Mucosa of gallbladder (tissue), 1 donor: ENCODE data around the gene LONP1. TPM values are rescaled to one million over a fixed set of nuclear protein-coding genes. Genes with fewer than 3 reads are reported as not detected.
"Not testable (repeated sequence)": the region's sequence is repeated elsewhere in the genome, so short reads cannot be mapped to it uniquely, and the experiment has no call there.

Source experiments
- DNase-seq: peaks from one replicate; pipeline ENCODE4 v3.0.0-alpha.2; 2020; ENCODE audit warnings: low spot score
- total RNA-seq: library from RNA; stranded (reverse); gene quantifications from one replicate; pipeline ENCODE4 v1.2.1, GENCODE V29; 2021
- donor health status: DM: no; HTN: no; CAD: no.

The LONP1 gene
- total RNA-seq: 80.2 TPM

- DNase-seq: peak; percentile 99
Observed at GRCh38 chr19:5719961-5720790, at the start of gene LONP1, which contains the start of gene CATSPERD. Gene LONP1 (minus strand): TSS chr19:5720146. CDS start chr19:5720132, 14 bp downstream. Gene CATSPERD (plus strand): TSS chr19:5720637. CDS start chr19:5720738, 101 bp downstream.

DNA sequence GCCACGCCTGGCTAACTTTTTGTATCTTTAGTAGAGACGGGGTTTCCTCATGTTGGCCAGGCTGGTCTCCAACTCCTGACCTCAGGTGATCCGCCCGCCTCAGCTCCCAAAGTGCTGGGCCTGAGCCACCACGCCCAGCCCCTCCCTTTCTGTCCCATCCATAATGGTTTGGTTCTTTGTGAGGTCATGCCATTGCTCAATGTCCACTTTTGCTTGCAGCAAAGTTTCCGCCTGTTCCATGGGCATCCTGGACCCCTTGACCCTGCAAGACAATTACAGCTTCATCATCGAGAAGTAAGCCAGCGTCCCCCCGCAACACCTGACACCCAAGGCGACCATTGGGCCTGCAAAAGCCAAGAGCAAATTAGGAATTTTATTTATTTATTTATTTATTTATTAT, 48.0 kb upstream of the LONP1 start:
- no peak for DNase-seq

- DNase-seq: no peak
Observed at GRCh38 chr19:5765220-5765619, 45.3 kb upstream of the LONP1 start.

DNA sequence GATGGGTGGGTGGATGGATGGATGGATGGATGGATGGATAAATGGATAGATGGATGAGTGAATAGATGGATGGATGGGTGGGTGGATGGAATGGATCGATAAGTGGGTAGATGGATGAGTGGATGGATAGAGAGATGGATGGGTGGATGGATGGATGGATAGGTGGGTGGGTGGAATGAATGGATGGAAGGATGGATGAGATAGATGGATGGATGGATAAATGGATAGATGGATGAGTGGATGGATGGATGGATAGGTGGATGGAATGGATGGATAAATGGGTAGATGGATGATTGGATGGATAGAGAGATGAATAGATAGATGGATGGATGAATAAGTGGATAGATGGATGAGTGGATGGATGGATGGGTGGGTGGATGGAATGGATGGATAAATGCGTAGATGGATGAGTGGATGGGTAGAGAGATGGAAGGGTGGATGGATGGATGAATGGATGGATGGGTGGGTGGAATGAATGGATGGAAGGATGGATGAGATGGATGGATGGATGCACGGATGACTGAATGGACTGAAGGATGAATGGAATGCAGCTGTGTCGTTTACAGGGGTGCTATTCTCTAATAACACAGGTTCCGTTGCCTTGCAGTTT, 42.8 kb upstream of the LONP1 start:
- DNase-seq: no peak

DNA sequence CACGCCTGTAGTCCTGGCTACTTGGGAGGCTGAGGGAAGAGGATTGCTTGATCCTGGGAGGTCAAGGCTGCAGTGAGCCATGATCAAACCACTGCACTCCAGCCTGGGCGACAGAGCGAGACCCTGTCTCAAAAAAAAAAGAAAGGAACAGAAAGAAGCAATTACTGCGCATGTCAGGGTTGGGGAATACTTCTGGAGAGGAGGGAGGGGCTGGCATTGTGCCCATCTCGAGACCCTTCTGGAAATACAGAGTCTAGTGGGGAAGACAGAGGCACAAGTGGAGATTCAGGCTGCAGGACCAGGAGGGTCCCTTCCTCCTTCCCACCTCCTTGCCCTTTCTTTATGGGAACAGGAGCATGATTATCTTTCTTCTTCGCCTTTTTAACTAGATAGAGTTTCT, 33.8 kb upstream of the LONP1 start:
- DNase-seq: no peak

DNA sequence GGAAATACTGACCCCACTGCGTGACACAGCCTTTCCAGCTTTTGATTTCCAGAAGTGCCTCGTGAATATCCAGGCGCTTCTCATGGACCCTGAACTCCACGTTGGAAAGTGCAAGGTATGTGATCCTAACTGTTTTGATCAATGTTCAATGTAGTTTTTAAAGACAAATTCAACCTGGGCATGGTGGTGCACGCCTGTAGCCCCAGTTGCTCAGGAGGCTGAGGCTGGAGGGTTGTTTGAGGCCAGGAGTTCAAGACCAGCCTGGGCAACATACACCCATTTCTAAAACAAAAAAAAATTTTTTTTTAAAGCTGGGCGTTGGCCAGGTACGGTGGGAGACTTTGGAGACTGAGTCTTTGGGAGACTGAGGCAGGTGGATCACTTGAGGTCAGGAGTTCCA, 31.8 kb upstream of the LONP1 start:
- DNase-seq: no peak

- no peak for DNase-seq
Observed at GRCh38 chr19:5749505-5749904, 29.6 kb upstream of the LONP1 start.

DNA sequence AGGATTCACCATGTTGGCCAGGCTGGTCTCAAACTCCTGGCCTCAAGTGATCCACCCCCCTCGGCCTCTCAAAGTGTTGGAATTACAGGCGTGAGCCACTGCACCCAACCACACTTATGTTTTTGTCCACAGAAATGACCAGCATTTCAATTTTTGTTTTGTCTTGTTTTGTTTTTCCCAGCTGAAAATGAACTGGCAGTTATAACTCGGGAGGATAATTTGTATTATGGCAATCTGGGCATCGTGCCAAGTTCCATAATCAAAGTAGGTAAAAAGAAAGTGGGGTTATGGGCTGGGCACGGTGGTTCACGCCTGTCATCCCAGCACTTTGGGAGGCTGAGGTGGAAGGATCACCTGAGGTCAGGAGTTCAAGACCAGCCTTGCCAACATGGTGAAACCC, 29.0 kb upstream of the LONP1 start:
- DNase-seq: not testable (repeated sequence)

DNA sequence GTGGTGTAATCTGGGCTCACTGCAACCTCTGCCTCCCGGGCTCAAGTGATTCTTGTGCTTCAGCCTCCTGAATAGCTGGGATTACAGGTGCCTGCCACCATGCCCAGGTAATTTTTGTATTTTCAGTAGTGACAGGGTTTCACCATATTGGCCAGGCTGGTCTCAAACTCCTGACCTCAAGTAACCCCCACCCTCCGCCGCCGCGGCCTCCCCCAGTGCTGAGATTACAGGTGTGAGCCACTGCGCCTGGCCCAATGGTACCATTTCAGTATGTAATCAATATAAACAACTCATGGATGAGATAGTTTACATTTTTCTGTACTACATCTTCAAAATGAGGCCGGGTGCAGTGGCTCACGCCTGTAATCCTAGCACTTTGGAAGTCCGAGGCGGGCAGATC, 25.1 kb upstream of the LONP1 start:
- not testable (repeated sequence) for DNase-seq

DNA sequence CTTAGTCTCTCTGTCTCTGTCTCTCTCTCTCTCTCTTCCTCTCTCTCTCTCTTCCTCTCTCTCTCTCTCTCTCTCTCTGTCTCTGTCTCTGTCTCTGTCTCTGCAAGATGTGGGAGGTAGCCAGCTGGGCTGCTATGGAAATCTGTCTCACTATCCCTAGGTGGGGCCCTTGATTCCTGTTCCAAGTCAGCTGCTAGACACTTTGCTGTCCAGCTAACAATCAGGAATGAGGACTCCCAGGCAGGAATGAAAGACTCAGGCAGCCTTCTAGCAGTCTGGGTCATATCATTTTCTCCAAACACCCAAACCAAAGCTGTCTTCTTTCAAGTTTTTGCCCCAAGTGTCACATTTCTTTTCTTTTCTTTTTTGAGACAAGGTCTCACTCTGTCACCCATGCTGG, 23.7 kb upstream of the LONP1 start:
- no peak for DNase-seq

GRCh38 chr19:5742051-5742450, 22.1 kb upstream of the LONP1 start:
- DNase-seq: no peak

DNA sequence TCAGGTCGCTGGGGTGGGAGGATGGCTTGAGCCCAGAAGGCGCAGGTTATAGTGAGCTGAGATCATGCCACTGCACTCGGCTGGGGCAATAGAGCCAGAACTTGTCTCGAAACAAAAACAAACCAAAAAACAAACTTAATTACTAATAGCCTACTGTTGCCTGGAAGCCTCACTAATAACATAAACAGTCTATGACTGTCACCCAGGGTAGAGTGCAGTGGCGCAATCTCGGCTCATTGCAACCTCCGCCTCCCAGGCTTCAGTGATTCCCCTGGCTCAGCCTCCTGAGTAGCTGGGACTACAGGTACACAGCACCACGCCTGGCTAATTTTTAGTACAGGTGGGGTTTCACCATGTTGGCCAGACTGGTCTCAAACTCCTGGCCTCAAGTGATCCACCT, 18.5 kb upstream of the LONP1 start:
- no peak for DNase-seq

GRCh38 chr19:5733172-5733571, 13.2 kb upstream of the LONP1 start:
- not testable (repeated sequence) for DNase-seq

GRCh38 chr19:5727453-5728050, 7.6 kb upstream of the LONP1 start:
- no peak for DNase-seq

GRCh38 chr19:5719274-5719960, 529 bp downstream of the LONP1 start:
- no peak for DNase-seq

DNA sequence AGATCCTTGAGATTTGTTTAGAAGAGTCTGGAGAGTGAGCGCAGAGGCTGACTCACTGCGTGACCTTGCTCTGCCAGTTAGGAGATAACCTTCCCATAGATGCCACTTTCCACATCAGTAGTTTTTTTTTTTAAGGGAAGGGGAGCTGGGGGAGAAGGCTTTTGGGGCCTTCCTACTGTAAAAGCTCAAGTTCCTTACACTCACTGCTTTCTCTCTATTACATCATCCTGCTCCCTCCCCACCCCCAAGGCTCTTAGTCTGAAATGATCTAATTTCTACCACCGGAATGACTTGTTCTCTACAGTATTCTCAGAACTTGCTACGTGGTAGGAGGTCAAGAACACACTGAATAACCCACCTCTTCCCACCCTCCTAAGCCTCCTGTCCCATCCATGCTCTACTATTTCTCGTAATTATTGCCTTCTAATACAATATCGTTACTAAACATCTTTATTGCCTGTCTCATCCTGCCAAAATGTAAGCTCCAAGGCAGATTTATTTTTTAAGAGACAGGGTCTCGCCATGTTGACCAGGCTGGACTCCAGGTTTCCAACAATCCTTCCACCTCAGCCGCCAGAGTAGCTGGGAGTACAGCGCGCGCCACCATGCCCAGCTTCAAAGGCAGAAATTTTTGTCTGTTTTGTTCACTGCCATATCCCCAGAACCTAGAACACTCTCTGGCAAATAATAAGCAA, 1.2 kb downstream of the LONP1 start:
- DNase-seq: no peak

GRCh38 chr19:5718037-5718578, 1.8 kb downstream of the LONP1 start:
- no peak for DNase-seq

GRCh38 chr19:5717215-5717935, 2.6 kb downstream of the LONP1 start:
- no peak for DNase-seq

DNA sequence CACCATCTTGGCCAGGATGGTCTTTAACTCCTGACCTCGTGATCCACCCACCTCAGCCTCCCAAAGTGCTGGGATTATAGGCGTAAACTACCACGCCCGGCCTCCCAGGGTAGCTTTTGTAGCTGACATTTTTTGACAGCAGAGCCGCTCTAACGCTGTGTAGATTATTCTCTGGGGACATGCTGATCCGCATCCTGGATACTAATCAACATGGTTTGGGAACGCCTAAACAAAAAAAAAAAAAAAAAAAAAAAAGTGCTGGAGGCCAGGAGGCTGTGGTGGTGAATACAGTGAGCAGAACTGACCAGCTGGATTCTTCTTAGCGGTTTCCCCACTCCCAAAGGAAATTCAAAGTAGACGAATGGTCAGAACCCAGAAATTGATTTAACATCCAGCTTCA, 5.1 kb downstream of the LONP1 start:
- DNase-seq: no peak

- no peak for DNase-seq
Observed at GRCh38 chr19:5713228-5713627, 6.7 kb downstream of the LONP1 start.

GRCh38 chr19:5711713-5712161, 8.2 kb downstream of the LONP1 start:
- DNase-seq: no peak
